HepG2 (cell line): ENCODE measurements around the gene NEFH. TPM values are rescaled to one million over a fixed set of nuclear protein-coding genes. Genes with fewer than 3 reads are reported as not detected.

ENCODE experiments used
- ATAC-seq: fragments of 200-7000 bp; cut with Tn5 transposase; 3 replicates; pipeline ENCODE4 v1.9.1; 2020; ENCODE audit warnings: mild to moderate bottlenecking, moderate library complexity
- BruUV-seq: library from RNA; stranded (reverse); fragments of 400-500 nt; replicated peaks from 2 replicates; lab custom pipeline; 2021; lab: Mats Ljungman, UMichigan
- CTCF ChIA-PET: fragments of 300-600 bp; formaldehyde crosslinking; extraction: SDS; loops from one replicate; lab custom pipeline; 2021; ENCODE audit warnings: low total read pairs, inconsistent platforms, low intra/inter-chr PET ratio; lab: Yijun Ruan, JAX
- POLR2A ChIA-PET: fragments of 350-600 bp; sonication (Branson Sonifier 250); formaldehyde crosslinking; loops from one replicate; lab custom pipeline; 2020; ENCODE audit warnings: antibody characterized with exemption, inconsistent platforms; lab: Yijun Ruan, JAX
- DNase-seq: peaks from one replicate; pipeline ENCODE4 v3.0.0-alpha.2; 2015; ENCODE audit warnings: low spot score
- FAIRE-seq: peaks from 3 replicates; lab custom pipeline; 2011; peaks lifted over from hg19 to GRCh38; lab: Jason Lieb, UNC
- H2AFZ ChIP-seq: one replicate; pipeline ENCODE4 v1.6.1; 2011; ENCODE audit warnings: low read length, inconsistent platforms
- H3K27ac ChIP-seq: fragments of 300-600 bp; 3 replicates; pipeline ENCODE4 v1.8.0; 2011; ENCODE audit warnings: mixed run types, mild to moderate bottlenecking, mixed read lengths, low read length, inconsistent platforms; ENCODE audit not compliant: insufficient read depth; ENCODE audit errors: extremely low read length
- H3K27me3 ChIP-seq, 2 experiments: fragments of 200-600 bp in 1 of 2; 2 replicates in 1 of 2; 3 replicates in 1 of 2; pipeline versions ENCODE4 v1.6.0 to v1.8.0; 2011; ENCODE audit warnings: low read length in 2 of 2, mild to moderate bottlenecking in 2 of 2, moderate library complexity in 2 of 2, inconsistent platforms in 1 of 2; ENCODE audit not compliant: insufficient read depth in 2 of 2, control insufficient read depth in 1 of 2
- H3K36me3 ChIP-seq, 2 experiments: fragments of 200-600 bp in 1 of 2; replicated peaks in 1 of 2; 2 replicates in 1 of 2; 3 replicates in 1 of 2; pipeline versions ENCODE4 v1.5.1 to v1.8.0; 2011; ENCODE audit warnings: low read length in 2 of 2, inconsistent platforms in 1 of 2; ENCODE audit not compliant: insufficient read depth in 2 of 2, control insufficient read depth in 1 of 2
- H3K4me1 ChIP-seq: 2 replicates; pipeline ENCODE4 v1.5.1; 2012; ENCODE audit warnings: low read length, inconsistent platforms; ENCODE audit not compliant: insufficient read depth
- H3K4me2 ChIP-seq: 2 replicates; pipeline ENCODE4 v1.6.0; 2011; ENCODE audit warnings: low read depth, low read length, inconsistent platforms
- H3K4me3 ChIP-seq, 3 experiments: fragments of 200-600 bp in 1 of 3; sonication (generic), shearing (Covaris generic) in 1 of 3; replicated peaks in 1 of 3; 2 replicates each; pipeline ENCODE4 v1.5.1; 2011 to 2016; ENCODE audit warnings: low read length in 3 of 3, inconsistent platforms in 2 of 3, low read depth in 2 of 3, mild to moderate bottlenecking in 2 of 3, control low read depth in 1 of 3, mixed read lengths in 1 of 3; ENCODE audit not compliant: insufficient read depth in 1 of 3
- H3K79me2 ChIP-seq: one replicate; pipeline ENCODE4 v1.6.1; 2011; ENCODE audit warnings: low read length, inconsistent platforms; ENCODE audit not compliant: insufficient read depth
- H3K9ac ChIP-seq: 2 replicates; pipeline ENCODE4 v1.6.0; 2011; ENCODE audit warnings: mild to moderate bottlenecking, low read depth, low read length, inconsistent platforms; ENCODE audit not compliant: insufficient read depth
- H3K9me3 ChIP-seq: 2 replicates; pipeline ENCODE4 v1.5.1; 2012; ENCODE audit warnings: mild to moderate bottlenecking, low read length
- H4K20me1 ChIP-seq: 2 replicates; pipeline ENCODE4 v1.6.0; 2011; ENCODE audit warnings: inconsistent platforms, mild to moderate bottlenecking, low read length, moderate library complexity; ENCODE audit not compliant: insufficient read depth
- DRAP1 ChIP-seq: IDR thresholded peaks from 2 replicates; pipeline ENCODE4 v1.6.1; 2016; ENCODE audit warnings: missing genetic modification reagents, missing compliant biosample characterization
- E2F2 ChIP-seq: sonication (generic); formaldehyde crosslinking; IDR thresholded peaks from 2 replicates; pipeline ENCODE4 v1.4.0; 2020; ENCODE audit warnings: missing genetic modification reagents, borderline replicate concordance
- MAFK ChIP-seq, 2 experiments: IDR thresholded peaks in 1 of 2; conservative IDR thresholded peaks in 1 of 2; 2 replicates each; pipeline ENCODE4 v1.6.1; 2011; ENCODE audit warnings: improper control_type of control experiment in 2 of 2, low read length in 2 of 2
- MLLT10 ChIP-seq: sonication (generic); formaldehyde crosslinking; IDR thresholded peaks from 2 replicates; pipeline ENCODE4 v1.4.0; 2020; ENCODE audit warnings: missing genetic modification reagents
- NCOA2 ChIP-seq: sonication (generic); formaldehyde crosslinking; IDR thresholded peaks from 2 replicates; pipeline ENCODE4 v1.8.0; 2022; ENCODE audit warnings: inconsistent platforms
- NFRKB ChIP-seq: fragments of 450-650 bp; IDR thresholded peaks from 2 replicates; pipeline ENCODE4 v1.6.1; 2017
- PHF8 ChIP-seq: sonication (generic); formaldehyde crosslinking; IDR thresholded peaks from 2 replicates; pipeline ENCODE4 v1.5.0; 2020; ENCODE audit warnings: missing genetic modification reagents
- TEF ChIP-seq: sonication (generic); formaldehyde crosslinking; IDR thresholded peaks from 2 replicates; pipeline ENCODE4 v1.5.0; 2020; ENCODE audit warnings: missing genetic modification reagents
- WGBS: methylation state at CpG from one replicate; pipeline ENCODE4 v1.1.6; 2017; ENCODE audit warnings: low lambda C conversion rate; 5-methylcytosine and 5-hydroxymethylcytosine counted together
- in situ Hi-C: cut with HindIII; loops from 2 replicates; pipeline ENCODE4 v1.10.0; 2017; ENCODE audit warnings: low pct_unique_long_range_greater_than_20kb; ENCODE audit not compliant: extremely low pct_ligation_motif_present
- intact Hi-C: fragments of 100-400 bp; cut with micrococcal nuclease; formaldehyde crosslinking; loops from one replicate; pipeline ENCODE4 v1.10.0; 2022; ENCODE audit not compliant: unreplicated experiment
- polyA plus RNA-seq, 8 experiments: library from polyadenylated mRNA; depleted of rRNA in 3 of 8; stranded (reverse) in 7 of 8; unstranded in 1 of 8; fragments of >200 nt; fragmentation: Illumina TruSeq in 4 of 8; extraction: Trizol in 4 of 8; gene quantifications; 2 replicates each; pipeline versions ENCODE4 v1.2.1 to v1.2.3, GENCODE V29; 2011 to 2016; ENCODE audit warnings: low read depth in 4 of 8, missing spikeins in 1 of 8, mixed read lengths in 1 of 8; ENCODE audit not compliant: insufficient read depth in 1 of 8
- total RNA-seq, 5 experiments: library from RNA; depleted of rRNA; stranded (reverse); fragments of >200 nt; fragmentation: Illumina TruSeq; extraction: Trizol; gene quantifications; 2 replicates each; pipeline ENCODE4 v1.2.3, GENCODE V29; 2016; ENCODE audit warnings: low read depth in 1 of 5

Gene NEFH
- total and polyA plus RNA-seq, 2 of the 13 experiments (the other 11 are each of a cell fraction or from before 2014, with no cell fraction given), result not detected

- TF ChIP-seq MLLT10 (no peak), E2F2 (CRISPR knock-in tag) (no peak), DRAP1 (CRISPR knock-in tag) (no peak), PHF8 (no peak), NFRKB (no peak)
Measured at GRCh38 chr22:29511126-29511862, 31.3 kb downstream of the NEFH start (continued).

- H3K9ac ChIP-seq, result no peak overlapping the region
- in situ Hi-C loops, result loop anchor here (10.0 kb wide), 1 partner anchor 117 kb away; no protein-coding TSS in a partner anchor
- TF ChIP-seq MAFK (conservative IDR thresholded peaks at IDR 0.05 in 1 of 2, IDR thresholded peaks at IDR 0.05 in 1 of 2; ENCODE audit: low read length in 2 of 2) (peak; percentile 29 to 40; a peak in 3 of 4 replicates), TEF (CRISPR knock-in tag) (no peak), NCOA2 (no peak)
- intact Hi-C loops, result no loop called here
- peaks cover 24 to 72% of the 10 kb centered on the region in 2 experiments for H3K36me3 ChIP-seq
- H2AFZ ChIP-seq, result no peak overlapping the region
- H4K20me1 ChIP-seq, result no peaks in the 10 kb centered on the region
- DNase-seq (no peak), ATAC-seq (no peak), FAIRE-seq (no peak)
- BruUV-seq, result no TSS peak
- no peak overlapping the region for H3K4me2 ChIP-seq
- 75% methylated on average over 4 of the region's 4 CpGs for WGBS
- no peaks in the 10 kb centered on the region for H3K27me3 ChIP-seq
- CTCF ChIA-PET, result no interaction called here
- no peaks in the 10 kb centered on the region for H3K4me1 ChIP-seq
- H3K4me3 ChIP-seq, result no peak overlapping the region
- POLR2A ChIA-PET, result no interaction called here
- H3K9me3 ChIP-seq, result no peaks in the 10 kb centered on the region
- no peaks in the 10 kb centered on the region for H3K79me2 ChIP-seq
- H3K27ac ChIP-seq, result no peak overlapping the region
Measured at GRCh38 chr22:29512031-29512430, 32.0 kb downstream of the NEFH start.
